NK-92 treated with Interleukin-12 subunit alpha and Interleukin-12 subunit beta, amount 100 ng/mL, for 24 hours (cell line): ENCODE measurements around the gene ISYNA1.

ENCODE experiments used
- DNase-seq: peaks from one replicate; lab custom pipeline; 2025; lab: John Stamatoyannopoulos, UW

ISYNA1 gene

GRCh38 chr19:18392417-18392816 lies 45.5 kb downstream of the ISYNA1 start:
- DNase-seq, result no peak

DNA sequence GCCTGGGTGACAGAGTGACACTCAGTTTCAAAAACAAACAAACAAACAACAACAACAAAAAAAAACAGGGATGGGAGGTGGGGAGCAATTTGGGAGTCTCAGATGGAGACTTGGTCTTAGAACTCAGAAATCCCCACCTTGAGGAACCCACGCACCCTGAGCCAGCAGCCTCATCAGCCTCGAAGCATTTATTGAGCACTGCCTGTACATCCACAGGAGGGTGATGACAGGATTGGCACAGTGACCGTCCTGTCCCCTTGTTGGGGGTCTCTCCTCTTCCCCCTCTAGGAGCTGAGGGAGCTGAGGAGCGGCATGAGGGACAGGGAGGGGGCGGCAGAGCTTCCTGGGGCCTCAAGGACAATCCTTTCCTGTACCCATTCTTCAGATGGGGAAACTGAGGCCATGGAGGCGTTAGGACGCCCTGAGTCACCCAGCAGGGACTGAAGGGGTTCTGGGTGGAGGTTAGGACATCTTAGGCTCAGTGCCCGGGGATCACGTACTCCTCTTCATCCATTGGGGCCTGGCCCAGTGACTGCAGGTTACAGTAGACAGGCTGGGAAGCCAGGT lies 46.3 kb downstream of the ISYNA1 start:
- DNase-seq, result no peak

- DNase-seq, result no peak
Measured at GRCh38 chr19:18390065-18390907, 47.6 kb downstream of the ISYNA1 start.

DNA sequence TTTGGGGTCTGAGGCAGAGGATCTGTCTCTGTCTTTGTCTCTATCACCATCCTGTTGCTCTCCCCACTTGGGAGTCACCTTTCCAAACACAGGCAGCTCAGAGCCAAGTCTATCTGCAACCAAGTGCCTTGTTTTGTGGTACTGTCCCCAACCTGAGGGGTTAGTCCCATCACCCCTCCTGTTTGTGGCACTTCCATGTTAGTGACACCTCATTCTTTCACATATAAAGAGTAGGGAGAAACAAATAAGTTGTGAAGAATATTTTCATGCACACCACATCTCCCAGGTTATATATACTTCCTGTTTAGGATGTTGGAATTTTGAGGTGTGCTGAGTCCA lies 48.2 kb downstream of the ISYNA1 start:
- DNase-seq, result no peak

DNA sequence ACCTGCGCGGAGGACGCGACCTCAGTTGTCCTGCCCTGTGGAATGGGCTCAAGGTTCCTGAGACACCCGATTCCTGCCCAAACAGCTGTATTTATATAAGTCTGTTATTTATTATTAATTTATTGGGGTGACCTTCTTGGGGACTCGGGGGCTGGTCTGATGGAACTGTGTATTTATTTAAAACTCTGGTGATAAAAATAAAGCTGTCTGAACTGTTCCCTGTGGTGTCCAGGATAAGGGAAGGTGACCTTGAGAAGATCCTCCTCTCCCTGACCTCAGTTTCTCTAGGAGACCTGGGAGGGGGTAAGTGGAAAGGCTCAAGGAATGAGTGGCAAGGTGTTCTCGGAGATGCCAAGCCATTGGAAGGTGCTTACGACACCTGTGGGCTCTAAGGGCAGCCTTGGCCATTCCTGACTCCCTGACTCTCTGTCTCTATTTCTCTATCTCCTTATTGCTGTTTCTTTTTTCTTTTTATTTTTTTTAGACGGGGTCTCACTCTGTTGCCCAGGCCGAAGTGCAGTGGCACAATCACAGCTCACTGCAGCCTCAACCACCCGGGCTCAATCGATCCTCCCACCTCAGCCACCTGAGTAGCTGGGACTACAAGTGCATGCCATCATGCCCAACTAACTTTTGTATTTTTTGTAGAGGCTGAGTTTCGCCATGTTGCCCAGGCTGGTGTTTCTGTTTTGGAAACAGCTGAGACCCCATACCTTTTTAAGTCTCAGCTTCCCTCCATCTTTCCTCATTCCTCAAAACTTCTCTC lies 48.8 kb downstream of the ISYNA1 start:
- no peak for DNase-seq

- DNase-seq, result no peak
Measured at GRCh38 chr19:18388100-18388959, 49.6 kb downstream of the ISYNA1 start.

DNA sequence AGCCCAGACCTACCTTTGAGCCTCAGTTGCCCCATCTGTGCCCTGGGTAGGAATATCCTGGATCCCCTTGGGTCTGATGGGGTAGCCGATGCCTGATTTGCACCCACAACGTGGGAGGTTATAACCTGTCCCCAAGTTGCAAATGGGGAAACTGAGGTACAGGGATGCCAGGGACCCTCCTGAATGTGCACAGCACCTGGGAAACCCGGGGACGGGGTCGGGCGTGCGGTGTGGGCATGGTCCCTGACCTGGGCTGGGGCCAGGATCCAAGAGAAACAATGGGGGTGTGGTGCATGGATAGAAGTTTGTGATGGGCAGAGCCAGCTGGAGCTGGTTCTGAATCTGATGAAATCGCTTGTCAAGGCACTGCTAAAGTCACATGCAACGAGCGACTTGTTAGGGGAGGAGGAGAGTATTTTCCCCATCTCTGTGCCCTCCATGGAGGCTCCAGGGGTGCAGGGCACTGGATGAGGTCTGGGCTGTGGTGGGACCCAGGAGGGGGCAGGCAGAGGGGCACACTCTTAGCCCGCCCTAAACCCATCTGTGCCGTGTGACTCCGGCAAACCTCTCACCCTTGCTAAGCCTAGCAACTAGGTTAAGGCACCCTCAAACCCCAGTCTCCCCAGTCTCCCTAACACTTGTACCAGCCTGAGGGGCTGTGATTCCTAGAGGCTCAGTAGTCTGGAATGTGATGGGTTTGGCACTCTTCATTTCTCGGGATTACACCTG lies 51.2 kb downstream of the ISYNA1 start:
- no peak for DNase-seq

- no peak for DNase-seq
Measured at GRCh38 chr19:18385675-18386542, 52.0 kb downstream of the ISYNA1 start, which contains the start of gene GDF15. Gene GDF15 (plus strand): TSS chr19:18386158. CDS start chr19:18386190, 32 bp downstream.

GRCh38 chr19:18385359-18385674 lies 52.6 kb downstream of the ISYNA1 start:
- DNase-seq, result no peak

DNA sequence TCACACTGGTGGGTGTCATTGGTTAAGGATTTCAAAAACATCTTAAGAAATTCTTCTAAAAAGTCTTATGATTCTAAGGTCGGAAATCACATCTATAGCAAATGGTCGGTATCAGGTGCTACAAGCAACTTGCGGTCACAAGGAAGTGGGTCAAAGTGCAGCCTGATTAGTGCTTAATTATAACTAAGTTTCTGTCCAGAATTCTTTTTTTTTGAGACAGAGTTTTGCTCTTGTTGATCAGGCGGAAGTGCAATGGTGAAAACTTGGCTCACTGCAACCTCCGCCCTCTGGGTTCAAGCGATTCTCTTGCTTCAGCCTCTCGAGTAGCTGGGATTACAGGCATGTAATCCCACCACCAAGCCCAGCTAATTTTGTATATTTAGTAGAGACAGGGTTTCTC lies 53.2 kb downstream of the ISYNA1 start:
- DNase-seq, result no peak
